VCaP (cell line): Measurements from ENCODE around the gene DDC.

ENCODE experiments used
- H3K27ac ChIP-seq: fragments of 450-650 bp; 2 replicates; pipeline ENCODE4 v1.5.1; 2017
- CTCF ChIP-seq: fragments of 450-650 bp; conservative IDR thresholded peaks from 2 replicates; pipeline ENCODE4 v1.5.1; 2017; ENCODE audit warnings: mild to moderate bottlenecking, moderate library complexity

DDC gene

GRCh38 chr7:50538478-50538877 is 26.7 kb downstream of the DDC start:
- H3K27ac ChIP-seq: no peak overlapping the region
- no peak for TF ChIP-seq CTCF

- no peak for TF ChIP-seq CTCF
- no peak overlapping the region for H3K27ac ChIP-seq
Observed at GRCh38 chr7:50537417-50537816, 27.8 kb downstream of the DDC start.

- H3K27ac ChIP-seq: peak overlapping the region; percentile 57; the same call in 1 of the 2 replicates
Observed at GRCh38 chr7:50535291-50535711, 29.9 kb downstream of the DDC start.

- no peak for TF ChIP-seq CTCF
- H3K27ac ChIP-seq: peak overlapping the region; percentile 57
Observed at GRCh38 chr7:50534690-50535290, 30.4 kb downstream of the DDC start.

- H3K27ac ChIP-seq: peak overlapping the region; percentile 57
- no peak for TF ChIP-seq CTCF
Observed at GRCh38 chr7:50533866-50534265, 31.3 kb downstream of the DDC start.

GRCh38 chr7:50531928-50532327 is 33.3 kb downstream of the DDC start:
- no peak overlapping the region for H3K27ac ChIP-seq
- no peak for TF ChIP-seq CTCF

GRCh38 chr7:50531401-50531911 is 33.7 kb downstream of the DDC start:
- no peak for TF ChIP-seq CTCF
- H3K27ac ChIP-seq: no peak overlapping the region

GRCh38 chr7:50530766-50531165 is 34.4 kb downstream of the DDC start:
- no peak overlapping the region for H3K27ac ChIP-seq
- TF ChIP-seq CTCF: no peak
